Gastrocnemius medialis (tissue), 4 donors: Measurements from ENCODE around the gene TEP1.

Source experiments
- POLR2A ChIP-seq, 2 donors: fragments of 450-650 bp; IDR thresholded peaks; one replicate each; pipeline ENCODE4 v1.6.1; 2017; ENCODE audit warnings: antibody characterized with exemption in 2 of 2, mild to moderate bottlenecking in 2 of 2, moderate library complexity in 2 of 2
- TF ChIP-seq, protein P1 (sequence below), 5 experiments: fragments of 450-650 bp in 3 of 5; fragments of 200-600 bp in 2 of 5; sonication (generic) in 2 of 5; IDR thresholded peaks in 4 of 5; conservative IDR thresholded peaks in 1 of 5; 1 replicate in 4 of 5; 2 replicates in 1 of 5; pipeline ENCODE4 v1.5.1; 2016 to 2019; ENCODE audit warnings: antibody characterized with exemption in 5 of 5, mild to moderate bottlenecking in 3 of 5, moderate library complexity in 3 of 5

DNA sequence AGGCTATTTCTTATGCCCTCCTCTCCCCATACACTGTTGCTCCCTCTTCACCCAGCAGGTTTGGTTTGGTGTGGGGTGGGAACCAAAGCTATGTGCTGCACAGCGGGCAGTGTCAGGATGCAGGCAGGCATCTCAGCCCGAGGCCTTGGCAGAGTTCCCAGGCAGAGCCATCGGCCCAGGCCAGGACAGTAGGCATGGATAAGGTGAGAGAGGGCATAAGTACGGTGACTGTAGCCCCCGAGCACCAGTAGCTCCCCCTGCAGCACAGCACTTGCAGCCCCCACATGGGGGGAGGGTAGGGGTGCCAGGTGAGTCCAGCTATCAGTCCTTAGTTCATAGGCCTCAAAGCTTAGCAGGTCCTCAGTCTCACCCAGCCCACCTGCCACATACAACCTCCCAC, 15.5 kb upstream of the TEP1 start:
- TF ChIP-seq POLR2A (IDR thresholded peaks at IDR 0.05) = no peak
- TF ChIP-seq, protein P1, sequence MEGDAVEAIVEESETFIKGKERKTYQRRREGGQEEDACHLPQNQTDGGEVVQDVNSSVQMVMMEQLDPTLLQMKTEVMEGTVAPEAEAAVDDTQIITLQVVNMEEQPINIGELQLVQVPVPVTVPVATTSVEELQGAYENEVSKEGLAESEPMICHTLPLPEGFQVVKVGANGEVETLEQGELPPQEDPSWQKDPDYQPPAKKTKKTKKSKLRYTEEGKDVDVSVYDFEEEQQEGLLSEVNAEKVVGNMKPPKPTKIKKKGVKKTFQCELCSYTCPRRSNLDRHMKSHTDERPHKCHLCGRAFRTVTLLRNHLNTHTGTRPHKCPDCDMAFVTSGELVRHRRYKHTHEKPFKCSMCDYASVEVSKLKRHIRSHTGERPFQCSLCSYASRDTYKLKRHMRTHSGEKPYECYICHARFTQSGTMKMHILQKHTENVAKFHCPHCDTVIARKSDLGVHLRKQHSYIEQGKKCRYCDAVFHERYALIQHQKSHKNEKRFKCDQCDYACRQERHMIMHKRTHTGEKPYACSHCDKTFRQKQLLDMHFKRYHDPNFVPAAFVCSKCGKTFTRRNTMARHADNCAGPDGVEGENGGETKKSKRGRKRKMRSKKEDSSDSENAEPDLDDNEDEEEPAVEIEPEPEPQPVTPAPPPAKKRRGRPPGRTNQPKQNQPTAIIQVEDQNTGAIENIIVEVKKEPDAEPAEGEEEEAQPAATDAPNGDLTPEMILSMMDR (IDR thresholded peaks at IDR 0.05 in 4 of 5, conservative IDR thresholded peaks at IDR 0.05 in 1 of 5) = no peak
